HepG2 (cell line): ENCODE measurements around the gene YIF1A. TPM values are rescaled to one million over a fixed set of nuclear protein-coding genes. Genes with fewer than 3 reads are reported as not detected.

Experiments used
- ATAC-seq: fragments of 200-7000 bp; cut with Tn5 transposase; 3 replicates; pipeline ENCODE4 v1.9.1; 2020; ENCODE audit warnings: mild to moderate bottlenecking, moderate library complexity
- BruUV-seq: library from RNA; stranded (reverse); fragments of 400-500 nt; replicated peaks from 2 replicates; lab custom pipeline; 2021; lab: Mats Ljungman, UMichigan
- CTCF ChIA-PET: fragments of 300-600 bp; formaldehyde crosslinking; extraction: SDS; loops from one replicate; lab custom pipeline; 2021; ENCODE audit warnings: low total read pairs, inconsistent platforms, low intra/inter-chr PET ratio; lab: Yijun Ruan, JAX
- POLR2A ChIA-PET: fragments of 350-600 bp; sonication (Branson Sonifier 250); formaldehyde crosslinking; loops from one replicate; lab custom pipeline; 2020; ENCODE audit warnings: antibody characterized with exemption, inconsistent platforms; lab: Yijun Ruan, JAX
- DNase-seq: peaks from one replicate; pipeline ENCODE4 v3.0.0-alpha.2; 2015; ENCODE audit warnings: low spot score
- FAIRE-seq: peaks from 3 replicates; lab custom pipeline; 2011; peaks lifted over from hg19 to GRCh38; lab: Jason Lieb, UNC
- H2AFZ ChIP-seq: one replicate; pipeline ENCODE4 v1.6.1; 2011; ENCODE audit warnings: low read length, inconsistent platforms
- H3K27ac ChIP-seq: fragments of 300-600 bp; 3 replicates; pipeline ENCODE4 v1.8.0; 2011; ENCODE audit warnings: mixed run types, mild to moderate bottlenecking, mixed read lengths, low read length, inconsistent platforms; ENCODE audit not compliant: insufficient read depth; ENCODE audit errors: extremely low read length
- H3K27me3 ChIP-seq, 2 experiments: fragments of 200-600 bp in 1 of 2; 2 replicates in 1 of 2; 3 replicates in 1 of 2; pipeline versions ENCODE4 v1.6.0 to v1.8.0; 2011; ENCODE audit warnings: low read length in 2 of 2, mild to moderate bottlenecking in 2 of 2, moderate library complexity in 2 of 2, inconsistent platforms in 1 of 2; ENCODE audit not compliant: insufficient read depth in 2 of 2, control insufficient read depth in 1 of 2
- H3K36me3 ChIP-seq, 2 experiments: fragments of 200-600 bp in 1 of 2; replicated peaks in 1 of 2; 2 replicates in 1 of 2; 3 replicates in 1 of 2; pipeline versions ENCODE4 v1.5.1 to v1.8.0; 2011; ENCODE audit warnings: low read length in 2 of 2, inconsistent platforms in 1 of 2; ENCODE audit not compliant: insufficient read depth in 2 of 2, control insufficient read depth in 1 of 2
- H3K4me1 ChIP-seq: 2 replicates; pipeline ENCODE4 v1.5.1; 2012; ENCODE audit warnings: low read length, inconsistent platforms; ENCODE audit not compliant: insufficient read depth
- H3K4me2 ChIP-seq: 2 replicates; pipeline ENCODE4 v1.6.0; 2011; ENCODE audit warnings: low read depth, low read length, inconsistent platforms
- H3K4me3 ChIP-seq, 3 experiments: fragments of 200-600 bp in 1 of 3; sonication (generic), shearing (Covaris generic) in 1 of 3; replicated peaks in 1 of 3; 2 replicates each; pipeline ENCODE4 v1.5.1; 2011 to 2016; ENCODE audit warnings: low read length in 3 of 3, inconsistent platforms in 2 of 3, low read depth in 2 of 3, mild to moderate bottlenecking in 2 of 3, control low read depth in 1 of 3, mixed read lengths in 1 of 3; ENCODE audit not compliant: insufficient read depth in 1 of 3
- H3K79me2 ChIP-seq: one replicate; pipeline ENCODE4 v1.6.1; 2011; ENCODE audit warnings: low read length, inconsistent platforms; ENCODE audit not compliant: insufficient read depth
- H3K9ac ChIP-seq: 2 replicates; pipeline ENCODE4 v1.6.0; 2011; ENCODE audit warnings: mild to moderate bottlenecking, low read depth, low read length, inconsistent platforms; ENCODE audit not compliant: insufficient read depth
- H3K9me3 ChIP-seq: 2 replicates; pipeline ENCODE4 v1.5.1; 2012; ENCODE audit warnings: mild to moderate bottlenecking, low read length
- H4K20me1 ChIP-seq: 2 replicates; pipeline ENCODE4 v1.6.0; 2011; ENCODE audit warnings: inconsistent platforms, mild to moderate bottlenecking, low read length, moderate library complexity; ENCODE audit not compliant: insufficient read depth
- CSRNP2 ChIP-seq: sonication (generic); formaldehyde crosslinking; conservative IDR thresholded peaks from 2 replicates; pipeline ENCODE4 v1.8.0; 2022; ENCODE audit warnings: low read depth, missing genetic modification reagents
- GATA4 ChIP-seq: sonication (generic); IDR thresholded peaks from 2 replicates; pipeline ENCODE4 v1.6.1; 2016; ENCODE audit warnings: antibody characterized with exemption, low read depth, borderline replicate concordance
- ISX ChIP-seq: sonication (generic); formaldehyde crosslinking; conservative IDR thresholded peaks from 2 replicates; pipeline ENCODE4 v1.5.0; 2020; ENCODE audit warnings: missing genetic modification reagents
- ZNF235 ChIP-seq: sonication (generic); formaldehyde crosslinking; IDR thresholded peaks from 2 replicates; pipeline ENCODE4 v1.8.1; 2023; ENCODE audit warnings: mild to moderate bottlenecking, missing genetic modification reagents, borderline replicate concordance
- ZNF24 ChIP-seq: fragments of 450-650 bp; IDR thresholded peaks from 2 replicates; pipeline ENCODE4 v1.6.1; 2017; ENCODE audit warnings: antibody characterized with exemption, mild to moderate bottlenecking
- ZNF547 ChIP-seq: sonication (generic); formaldehyde crosslinking; IDR thresholded peaks from 2 replicates; pipeline ENCODE4 v1.5.1; 2020; ENCODE audit warnings: mild to moderate bottlenecking, missing genetic modification reagents
- ZNF687 ChIP-seq: sonication (generic); formaldehyde crosslinking; IDR thresholded peaks from 2 replicates; pipeline ENCODE4 v1.5.1; 2020; ENCODE audit warnings: mild to moderate bottlenecking, missing genetic modification reagents, moderate library complexity
- WGBS: methylation state at CpG from one replicate; pipeline ENCODE4 v1.1.6; 2017; ENCODE audit warnings: low lambda C conversion rate; 5-methylcytosine and 5-hydroxymethylcytosine counted together
- in situ Hi-C: cut with HindIII; loops from 2 replicates; pipeline ENCODE4 v1.10.0; 2017; ENCODE audit warnings: low pct_unique_long_range_greater_than_20kb; ENCODE audit not compliant: extremely low pct_ligation_motif_present
- intact Hi-C: fragments of 100-400 bp; cut with micrococcal nuclease; formaldehyde crosslinking; loops from one replicate; pipeline ENCODE4 v1.10.0; 2022; ENCODE audit not compliant: unreplicated experiment
- polyA plus RNA-seq, 8 experiments: library from polyadenylated mRNA; depleted of rRNA in 3 of 8; stranded (reverse) in 7 of 8; unstranded in 1 of 8; fragments of >200 nt; fragmentation: Illumina TruSeq in 4 of 8; extraction: Trizol in 4 of 8; gene quantifications; 2 replicates each; pipeline versions ENCODE4 v1.2.1 to v1.2.3, GENCODE V29; 2011 to 2016; ENCODE audit warnings: low read depth in 4 of 8, missing spikeins in 1 of 8, mixed read lengths in 1 of 8; ENCODE audit not compliant: insufficient read depth in 1 of 8
- total RNA-seq, 5 experiments: library from RNA; depleted of rRNA; stranded (reverse); fragments of >200 nt; fragmentation: Illumina TruSeq; extraction: Trizol; gene quantifications; 2 replicates each; pipeline ENCODE4 v1.2.3, GENCODE V29; 2016; ENCODE audit warnings: low read depth in 1 of 5

The YIF1A gene
- total and polyA plus RNA-seq, 2 of the 13 experiments (the other 11 are each of a cell fraction or from before 2014, with no cell fraction given), result 133 to 145 TPM

- Histone ChIP-seq H2AFZ (no peak overlapping the region), H3K79me2 (peaks cover 2% of the 10 kb centered on the region), H3K4me1 (peaks cover 9% of the 10 kb centered on the region), H3K36me3 (peaks cover 5 to 8% of the 10 kb centered on the region in 2 experiments; a peak in 3 of 5 replicates), H3K27me3 (no peaks in the 10 kb centered on the region; a peak in 1 of 5 replicates), H3K4me3 (no peak overlapping the region), H3K9me3 (no peaks in the 10 kb centered on the region), H4K20me1 (peaks cover 2% of the 10 kb centered on the region; the same call in 1 of the 2 replicates), H3K4me2 (no peak overlapping the region), H3K9ac (no peak overlapping the region), H3K27ac (no peak overlapping the region)
- WGBS, result 96% methylated on average over 3 of the region's 5 CpGs
- intact Hi-C loops (no loop called here), in situ Hi-C loops (no loop called here)
- ChIA-PET POLR2A (no interaction called here), CTCF (no interaction called here)
- no TSS peak for BruUV-seq
- ATAC-seq (no peak), FAIRE-seq (no peak), DNase-seq (no peak)
- no peak for TF ChIP-seq ZNF687 (CRISPR knock-in tag)
- no peak for TF ChIP-seq GATA4
- no peak for TF ChIP-seq ZNF24
- TF ChIP-seq CSRNP2 (CRISPR knock-in tag), result no peak
- no peak for TF ChIP-seq ZNF235
- TF ChIP-seq ISX (CRISPR knock-in tag), result no peak
- TF ChIP-seq ZNF547 (CRISPR knock-in tag), result no peak
These were observed 26.8 kb downstream of the YIF1A start for GRCh38 chr11:66262191-66262590.
